Esophagus squamous epithelium (tissue), 5 donors: ENCODE results near the gene STOML1. TPM values are rescaled to one million over a fixed set of nuclear protein-coding genes. Genes with fewer than 3 reads are reported as not detected.
A peak's percentile ranks its signal among the peaks of the same experiment; 100 is the strongest.

Experiments used
- DNase-seq: peaks from one replicate; lab custom pipeline; 2025; lab: John Stamatoyannopoulos, UW
- H3K27ac ChIP-seq, 4 donors: fragments of 200-600 bp; sonication (generic); one replicate each; pipeline ENCODE4 v1.5.1; 2016 to 2019; ENCODE audit warnings: mild to moderate bottlenecking in 1 of 4
- H3K27me3 ChIP-seq, 4 donors: fragments of 200-600 bp; sonication (generic); 1 replicate in 3 of 4; 2 replicates in 1 of 4; pipeline versions ENCODE4 v1.5.1 to v1.6.0; 2017 to 2021; ENCODE audit warnings: antibody characterized with exemption in 1 of 4
- H3K36me3 ChIP-seq, 3 donors: fragments of 200-600 bp; sonication (generic); one replicate each; pipeline ENCODE4 v1.5.1; 2016 to 2019
- H3K4me1 ChIP-seq, 3 donors: fragments of 200-600 bp; sonication (generic); one replicate each; pipeline ENCODE4 v1.5.1; 2017 to 2019
- H3K4me3 ChIP-seq, 4 donors: fragments of 200-600 bp; sonication (generic); 1 replicate in 3 of 4; 2 replicates in 1 of 4; pipeline ENCODE4 v1.5.1; 2016 to 2019; ENCODE audit warnings: mild to moderate bottlenecking in 2 of 4, moderate library complexity in 1 of 4
- H3K9me3 ChIP-seq, 3 donors: fragments of 200-600 bp; sonication (generic); one replicate each; pipeline ENCODE4 v1.5.1; 2016 to 2019
- CTCF ChIP-seq, 6 experiments: fragments of 450-650 bp in 4 of 6; fragments of 200-600 bp in 2 of 6; sonication (generic) in 2 of 6; IDR thresholded peaks; one replicate each; pipeline ENCODE4 v1.5.1; 2016 to 2019; ENCODE audit warnings: antibody characterized with exemption in 6 of 6, mild to moderate bottlenecking in 4 of 6, moderate library complexity in 4 of 6
- POLR2A ChIP-seq, 4 donors: fragments of 450-650 bp; IDR thresholded peaks; one replicate each; pipeline ENCODE4 v1.6.1; 2017; ENCODE audit warnings: antibody characterized with exemption in 4 of 4, mild to moderate bottlenecking in 4 of 4, moderate library complexity in 3 of 4
- WGBS, 2 donors: methylation state at CpG; one replicate each; pipeline ENCODE4 v1.1.5; 2018; 5-methylcytosine and 5-hydroxymethylcytosine counted together
- intact Hi-C: fragments of 100-400 bp; cut with DNase I; formaldehyde crosslinking; loops from one replicate; pipeline ENCODE4 v1.15.0; 2022
- total RNA-seq, 4 donors: library from RNA; depleted of rRNA; stranded (reverse); fragments of >200 nt; gene quantifications; one replicate each; pipeline ENCODE4 v1.1.0, GENCODE V29; 2016
- donor health status: DM: yes; HTN: yes; CAD: no.

STOML1 gene
- 10 to 100 TPM in 2 of 4 donors, 1 to 10 TPM in 2; 8.3 to 14.8 (median 11.1) TPM for total RNA-seq

DNA sequence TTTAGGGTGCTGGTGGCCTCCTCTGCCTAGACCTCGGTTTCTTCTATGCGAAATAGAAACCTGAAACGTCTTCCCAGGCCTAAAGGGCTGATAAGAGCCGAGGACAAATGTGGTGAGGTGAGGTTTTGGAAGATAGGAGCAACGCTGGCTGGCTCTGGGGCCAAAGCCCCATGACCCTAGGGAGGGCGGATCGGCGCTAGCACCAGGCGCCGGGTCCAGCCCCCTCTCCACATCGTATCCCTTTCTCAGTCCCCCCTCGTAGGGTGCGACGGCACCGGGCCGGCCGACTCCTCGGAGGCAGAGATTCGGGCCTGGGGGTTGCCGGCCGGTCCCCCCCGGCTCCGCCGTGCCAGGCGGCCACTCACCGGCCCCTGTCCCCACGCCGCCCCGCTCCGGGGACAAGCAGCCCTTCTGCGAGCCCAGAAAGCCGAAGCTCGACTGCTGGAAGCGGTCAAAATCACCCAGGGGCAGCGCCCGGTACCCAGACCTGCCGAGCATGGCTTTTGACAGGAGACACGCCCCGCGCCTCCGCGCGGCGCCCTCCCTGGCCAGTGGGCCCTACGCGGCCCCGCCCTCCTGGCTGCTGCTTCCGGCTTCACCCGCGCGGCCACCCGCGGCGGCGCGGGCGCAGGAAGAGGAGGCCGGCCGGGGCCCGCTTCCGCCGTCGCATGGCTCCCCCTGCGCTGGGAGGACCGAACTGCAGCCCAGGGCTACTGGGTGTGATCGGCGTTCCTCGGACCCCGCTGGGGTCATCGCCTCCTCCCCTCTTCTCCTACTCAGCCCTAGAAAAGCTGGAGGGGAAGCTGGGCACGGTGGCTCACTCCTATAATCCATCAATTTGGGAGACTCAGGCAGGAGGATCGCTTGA is at the start of gene STOML1:
STOML1 (minus strand) TSS at position 570 of the 868 bp plus-strand sequence; CDS start at position 498, 72 bp downstream.
- WGBS, 2 donors = 0% methylated on average over 1 to 5 of the region's 72 CpGs

GRCh38 chr15:74041311-74041756 is 49.2 kb upstream of the STOML1 start:
- H3K27me3 ChIP-seq = no peaks in the 10 kb centered on the region
- H3K36me3 ChIP-seq = peaks cover 0 to 63% (median 25%) of the 10 kb centered on the region in 3 donors
- H3K27ac ChIP-seq = peak overlapping the region; percentile 4 to 80 (median 56)
- no peak for TF ChIP-seq CTCF (IDR thresholded peaks at IDR 0.05)
- TF ChIP-seq POLR2A (IDR thresholded peaks at IDR 0.05) = no peak
- WGBS, 2 donors = 70 to 89% methylated on average over 10 of the region's 10 CpGs
- peaks cover 0 to 60% (median 20%) of the 10 kb centered on the region in 3 donors for H3K4me1 ChIP-seq
- H3K4me3 ChIP-seq = no peak overlapping the region
- intact Hi-C loops = no loop called here
- no peaks in the 10 kb centered on the region for H3K9me3 ChIP-seq
- no peak for DNase-seq

More for the DNA sequence above, at the start of gene STOML1:
- peak within 1 kb of the TSS; percentile 61 to 85 (median 72) for H3K4me3 ChIP-seq
- H3K4me1 ChIP-seq = peaks cover 61 to 90% (median 69%) of the 10 kb centered on the region in 3 donors
- peak; percentile 59 for DNase-seq
- no peaks in the 10 kb centered on the region for H3K27me3 ChIP-seq
- H3K9me3 ChIP-seq = no peaks in the 10 kb centered on the region
- peak within 1 kb of the TSS; percentile 88 to 99 (median 90) for H3K27ac ChIP-seq
- intact Hi-C loops = no loop called here
- peak; percentile 85 to 96 (median 92) for TF ChIP-seq CTCF (IDR thresholded peaks at IDR 0.05)
- TF ChIP-seq POLR2A (IDR thresholded peaks at IDR 0.05) = peak in 3 of 4 donors; percentile 46 to 76 (median 57)
- H3K36me3 ChIP-seq = peaks cover 0 to 8% (median 0%) of the 10 kb centered on the region in 3 donors

- Histone ChIP-seq H3K27me3 (no peaks in the 10 kb centered on the region), H3K4me1 (peaks cover 0 to 56% (median 20%) of the 10 kb centered on the region in 3 donors), H3K36me3 (peaks cover 2 to 67% (median 35%) of the 10 kb centered on the region in 3 donors), H3K27ac (peak overlapping the region; percentile 4 to 80 (median 56)), H3K9me3 (no peaks in the 10 kb centered on the region), H3K4me3 (no peak overlapping the region)
- DNase-seq = no peak
- WGBS, 2 donors = 76 to 90% methylated on average over 4 to 7 of the region's 7 CpGs
- no peak for TF ChIP-seq POLR2A (IDR thresholded peaks at IDR 0.05)
- TF ChIP-seq CTCF (IDR thresholded peaks at IDR 0.05) = no peak
- intact Hi-C loops = no loop called here
These were observed 48.2 kb upstream of the STOML1 start for GRCh38 chr15:74040109-74040850.

- intact Hi-C loops = no loop called here
These were observed 47.5 kb upstream of the STOML1 start for GRCh38 chr15:74039656-74040010.

More at GRCh38 chr15:74039656-74040010, 47.5 kb upstream of the STOML1 start:
- TF ChIP-seq POLR2A (IDR thresholded peaks at IDR 0.05) (no peak), CTCF (IDR thresholded peaks at IDR 0.05) (no peak)
- Histone ChIP-seq H3K36me3 (peaks cover 9 to 68% (median 42%) of the 10 kb centered on the region in 3 donors), H3K27ac (peak overlapping the region in 1 of 4 donors; percentile 80), H3K27me3 (no peaks in the 10 kb centered on the region), H3K4me1 (peaks cover 0 to 51% (median 18%) of the 10 kb centered on the region in 3 donors), H3K9me3 (no peaks in the 10 kb centered on the region), H3K4me3 (no peak overlapping the region)
- DNase-seq = no peak
- 71 to 83% methylated on average over 4 to 5 of the region's 5 CpGs for WGBS, 2 donors
